Panc1 (cell line): ENCODE data around the gene CMTM3.
"Not testable (repeated sequence)": the region's sequence is repeated elsewhere in the genome, so short reads cannot be mapped to it uniquely, and the experiment has no call there.

Source experiments
- CTCF ChIP-seq: fragments of 450-650 bp; IDR thresholded peaks from 2 replicates; pipeline ENCODE4 v1.5.1; 2017; ENCODE audit warnings: mild to moderate bottlenecking
- POLR2AphosphoS5 ChIP-seq: IDR thresholded peaks from 2 replicates; pipeline ENCODE4 v1.6.1; 2012; ENCODE audit warnings: mild to moderate bottlenecking, low read depth, low read length, moderate library complexity
- REST ChIP-seq, 2 experiments: IDR thresholded peaks; 2 replicates each; pipeline ENCODE4 v1.6.1; 2011 to 2012; ENCODE audit warnings: low read depth in 2 of 2, control low read depth in 1 of 2, low read length in 1 of 2, mild to moderate bottlenecking in 1 of 2, moderate library complexity in 1 of 2; ENCODE audit not compliant: insufficient read depth in 1 of 2
- TCF7L2 ChIP-seq: IDR thresholded peaks from 2 replicates; pipeline ENCODE4 v1.6.1; 2011; ENCODE audit warnings: mild to moderate bottlenecking, low read depth, low read length, inconsistent platforms

- TF ChIP-seq CTCF; POLR2AphosphoS5; REST (IDR thresholded peaks at IDR 0.05; ENCODE audit: insufficient read depth in 1 of 2, low read depth in 2 of 2, low read length in 1 of 2); TCF7L2: not testable (repeated sequence)
Measured at GRCh38 chr16:66661671-66662346, 57.3 kb downstream of the CMTM3 start.
